ENCODE results near the gene NAV2.

NAV2 gene

DNA sequence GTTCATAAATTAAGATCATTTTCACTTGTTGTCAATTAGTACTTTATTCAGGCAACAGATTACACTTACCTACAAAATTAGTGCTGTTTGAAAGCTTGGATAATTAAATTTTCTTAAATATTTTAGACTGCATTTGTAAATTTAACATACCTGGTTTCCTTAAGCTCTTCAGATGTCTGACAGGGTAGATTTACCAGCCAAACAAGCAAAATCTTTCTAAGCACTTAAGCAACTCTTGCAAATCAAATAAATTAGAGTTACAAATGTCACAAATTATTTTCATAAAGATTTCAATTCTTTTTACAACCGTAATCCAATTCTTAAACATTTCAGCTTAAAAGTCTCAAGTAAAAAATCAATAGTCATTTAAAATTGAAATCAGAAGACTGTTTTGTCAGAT is 317.8 kb downstream of the NAV2 start:
- no peak for DNase-seq

DNA sequence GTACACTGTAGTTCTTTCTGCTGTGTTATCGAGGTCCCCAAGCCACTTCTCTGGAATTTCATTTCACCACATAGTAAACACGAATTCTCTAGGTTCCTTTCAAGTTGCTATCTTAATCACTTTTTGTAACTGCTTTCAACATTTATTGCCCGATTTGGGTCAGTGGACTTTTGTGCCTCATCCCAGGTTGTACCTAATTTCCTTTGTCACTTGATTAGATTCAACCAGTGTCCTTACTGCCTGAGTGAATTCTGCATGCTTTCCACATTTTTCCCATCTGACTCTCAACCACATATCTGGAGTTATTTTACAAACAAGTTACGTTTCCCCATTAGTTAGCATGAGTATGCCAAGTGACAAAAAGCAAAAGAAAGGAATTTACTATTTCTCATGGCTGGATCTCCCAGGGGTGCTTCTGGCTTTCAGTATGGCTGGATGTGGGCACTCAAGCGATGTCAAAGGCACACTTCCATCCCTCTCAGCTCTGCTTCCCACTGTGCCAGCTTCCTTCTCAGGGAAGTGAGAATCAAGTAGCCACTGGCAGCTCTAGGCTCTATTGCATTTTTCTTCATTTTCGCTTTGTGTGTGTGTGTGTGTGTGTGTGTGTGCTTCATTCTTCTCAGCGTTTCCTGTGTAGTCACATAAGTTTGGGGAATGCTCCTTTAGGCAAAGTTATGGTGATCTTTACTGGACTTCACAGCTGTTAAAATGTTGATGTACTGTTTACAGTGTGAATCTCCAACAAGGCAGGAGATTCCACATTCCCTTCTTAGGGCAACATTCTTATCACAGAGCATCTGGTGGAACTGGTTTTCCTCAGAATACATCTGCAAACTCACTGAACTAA is 318.7 kb downstream of the NAV2 start:
- DNase-seq, result no peak

DNA sequence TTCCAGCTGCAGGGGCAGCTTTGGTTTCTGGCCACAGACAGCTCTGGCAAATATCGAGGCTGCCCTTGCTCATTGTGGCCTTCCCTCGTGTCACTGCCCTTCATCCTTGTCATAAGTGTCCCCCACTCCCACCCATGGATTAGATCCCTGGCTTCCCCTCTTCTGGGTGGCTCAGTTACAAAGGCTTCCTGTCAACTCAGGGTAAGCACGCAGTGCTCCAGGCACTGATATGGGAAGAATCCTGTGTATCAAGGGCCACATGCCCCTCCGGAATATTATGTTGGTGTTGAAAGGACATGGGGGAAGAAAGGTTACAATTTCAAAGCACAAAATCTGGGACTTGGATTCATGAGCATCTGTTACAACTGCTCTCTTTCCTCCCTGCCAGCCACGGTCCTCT is 319.5 kb downstream of the NAV2 start:
- no peak for DNase-seq

DNA sequence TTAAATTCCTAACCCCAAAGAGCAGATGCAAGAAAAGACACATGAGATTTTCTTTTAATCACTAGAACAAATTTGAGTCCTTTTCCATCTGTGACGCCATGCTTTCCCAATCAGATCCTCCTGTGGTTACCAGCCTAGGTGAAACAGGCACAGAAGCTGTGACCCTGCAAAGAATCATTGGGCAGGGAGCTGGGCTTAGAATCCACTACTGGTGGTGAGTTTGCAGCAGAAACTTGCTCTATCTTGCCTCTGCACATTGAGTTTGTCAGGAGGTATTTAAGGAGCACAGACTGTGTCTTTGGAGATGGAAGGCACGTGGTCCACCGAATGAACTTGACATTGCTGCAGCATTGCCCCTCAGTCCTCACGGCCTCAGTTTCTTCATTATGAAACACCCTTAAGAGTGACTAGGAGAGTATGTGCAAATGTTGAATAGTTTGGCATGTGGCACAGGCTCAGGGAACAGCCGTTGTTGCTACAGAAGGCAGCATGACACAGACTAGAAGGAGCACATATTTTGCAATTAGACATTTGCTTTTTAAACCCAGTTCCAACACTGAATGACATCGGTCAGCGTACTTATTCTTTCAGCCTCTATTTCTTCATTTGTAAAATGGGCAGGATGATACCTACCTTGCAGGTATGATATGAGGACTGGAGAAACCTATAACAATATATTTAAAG is 320.1 kb downstream of the NAV2 start:
- DNase-seq, result no peak

DNA sequence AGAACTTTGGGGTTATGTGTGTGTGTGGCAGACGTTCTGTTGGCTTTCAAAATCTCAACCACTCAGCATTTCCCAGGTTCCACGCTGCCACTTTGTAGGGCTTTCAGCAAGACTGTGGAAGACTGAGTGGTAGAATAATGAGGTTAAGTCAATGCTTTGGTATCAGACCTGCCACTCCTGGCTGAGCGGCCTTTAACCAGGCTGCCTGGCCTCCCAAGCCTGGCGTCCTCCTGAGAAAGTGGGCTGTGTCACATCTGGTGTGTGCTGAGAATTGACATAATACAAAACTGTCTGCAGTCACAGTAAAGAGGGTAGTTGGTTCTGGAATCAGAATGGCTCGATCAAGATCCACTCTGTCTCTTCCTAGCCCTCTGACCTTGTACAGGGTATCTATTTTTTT is 321.2 kb downstream of the NAV2 start:
- DNase-seq, result no peak

DNA sequence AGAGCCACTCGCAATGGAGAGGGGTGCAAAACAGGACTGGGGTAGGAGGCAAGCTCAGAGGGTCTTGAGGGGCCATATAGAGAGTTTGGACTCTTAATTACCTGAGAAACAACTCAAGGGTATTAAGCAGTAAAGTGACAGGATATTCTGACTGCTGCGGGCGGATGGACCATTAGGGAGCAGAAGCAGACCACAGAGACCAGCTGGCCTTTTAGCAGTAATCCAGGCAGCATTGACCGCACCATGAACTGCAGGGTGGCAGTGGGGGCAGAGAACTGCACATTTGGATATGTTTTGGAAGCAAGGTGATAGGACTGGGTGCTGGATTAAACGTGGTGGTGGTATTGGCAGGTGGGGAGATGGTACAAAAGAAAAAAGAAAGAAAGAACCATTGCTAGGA is 322.3 kb downstream of the NAV2 start:
- no peak for DNase-seq

DNA sequence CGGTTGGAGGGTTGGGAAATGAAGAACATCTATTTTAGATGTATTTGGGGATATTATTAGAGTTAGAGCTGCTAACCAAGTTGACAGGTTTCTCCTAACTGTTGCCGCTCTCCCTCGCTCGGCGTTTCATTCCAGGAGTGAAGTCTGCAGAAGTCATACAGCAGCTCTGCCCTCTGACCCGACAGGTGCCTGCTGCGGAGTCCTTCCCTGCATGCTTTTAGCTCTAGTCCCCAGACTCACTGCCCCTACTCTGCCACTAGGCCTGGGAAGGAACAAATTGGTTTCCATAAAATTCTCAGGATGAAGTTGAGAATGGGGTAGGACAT is 322.7 kb downstream of the NAV2 start:
- DNase-seq, result no peak

DNA sequence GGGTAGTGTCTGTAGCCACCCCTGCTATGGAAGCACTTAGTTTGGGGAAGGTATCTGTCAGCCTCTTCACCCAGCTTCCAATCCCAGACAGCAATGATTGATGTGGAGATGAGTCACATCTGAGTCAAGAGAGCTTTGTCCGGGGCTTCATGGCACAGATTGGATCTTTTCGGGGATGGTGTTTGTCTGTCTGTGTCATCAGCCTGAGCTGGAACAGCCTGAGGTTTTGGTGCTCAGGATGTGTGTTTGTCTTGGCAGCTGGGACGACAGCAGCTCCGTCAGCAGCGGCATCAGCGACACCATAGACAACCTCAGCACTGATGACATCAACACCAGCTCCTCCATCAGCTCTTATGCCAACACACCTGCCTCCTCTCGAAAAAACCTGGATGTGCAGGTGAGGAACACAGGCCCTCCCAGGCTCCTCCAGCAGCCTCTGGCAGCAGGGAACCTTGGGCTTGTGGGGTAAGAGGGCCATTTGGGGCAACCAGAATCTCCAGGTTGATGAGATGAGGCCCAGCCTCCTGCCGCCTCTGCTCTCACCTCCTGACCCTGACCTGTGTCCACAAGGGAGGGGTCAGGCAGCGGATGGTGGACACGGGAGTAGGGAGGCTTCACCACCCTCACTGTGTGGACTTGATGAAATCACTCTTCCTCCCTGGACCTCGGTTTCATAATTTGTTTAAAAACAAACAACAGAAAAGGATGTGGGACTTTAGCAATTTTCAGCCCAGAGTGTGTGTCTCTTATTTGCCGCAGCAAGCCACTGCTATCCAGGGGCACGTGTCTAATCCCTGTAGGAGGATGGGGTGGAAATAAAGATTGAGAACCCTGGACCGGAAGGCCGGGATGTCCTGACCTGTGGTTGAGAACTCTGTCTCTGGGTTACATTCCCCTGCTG is 323.3 kb downstream of the NAV2 start:
- no peak for DNase-seq

DNA sequence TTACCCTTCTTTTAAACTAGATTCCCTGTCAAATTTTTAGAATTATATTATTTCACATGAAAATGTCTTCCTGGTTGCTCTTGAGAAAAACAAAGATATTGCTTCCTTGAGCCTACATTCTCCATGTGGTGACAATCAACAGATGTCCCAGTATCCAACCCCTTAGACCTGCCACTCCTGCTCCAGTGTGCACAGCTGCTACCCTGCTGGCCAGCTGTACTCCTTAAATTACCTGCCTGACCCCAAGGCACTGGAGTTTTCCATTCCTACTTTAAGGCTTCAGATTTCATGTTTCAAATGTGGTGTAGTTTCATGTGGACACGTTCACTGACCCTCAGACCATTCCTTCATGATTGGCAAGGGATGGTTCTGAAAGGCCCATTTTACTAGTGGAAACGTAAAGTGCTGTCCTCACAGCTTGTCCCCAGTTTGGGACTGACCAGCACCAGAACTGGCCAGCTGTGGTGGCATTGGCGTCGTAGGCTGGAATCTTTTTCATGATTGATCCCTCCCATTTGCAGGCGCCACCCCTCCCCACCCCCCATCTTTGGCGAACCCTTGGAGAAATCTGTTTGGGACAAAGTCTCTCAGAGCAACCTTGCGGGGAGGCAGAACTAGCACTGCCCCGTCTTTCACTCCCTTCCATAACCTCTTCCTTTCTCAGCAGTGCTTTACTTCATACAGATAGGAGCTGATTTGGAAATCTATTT is 324.1 kb downstream of the NAV2 start:
- DNase-seq, result no peak

DNA sequence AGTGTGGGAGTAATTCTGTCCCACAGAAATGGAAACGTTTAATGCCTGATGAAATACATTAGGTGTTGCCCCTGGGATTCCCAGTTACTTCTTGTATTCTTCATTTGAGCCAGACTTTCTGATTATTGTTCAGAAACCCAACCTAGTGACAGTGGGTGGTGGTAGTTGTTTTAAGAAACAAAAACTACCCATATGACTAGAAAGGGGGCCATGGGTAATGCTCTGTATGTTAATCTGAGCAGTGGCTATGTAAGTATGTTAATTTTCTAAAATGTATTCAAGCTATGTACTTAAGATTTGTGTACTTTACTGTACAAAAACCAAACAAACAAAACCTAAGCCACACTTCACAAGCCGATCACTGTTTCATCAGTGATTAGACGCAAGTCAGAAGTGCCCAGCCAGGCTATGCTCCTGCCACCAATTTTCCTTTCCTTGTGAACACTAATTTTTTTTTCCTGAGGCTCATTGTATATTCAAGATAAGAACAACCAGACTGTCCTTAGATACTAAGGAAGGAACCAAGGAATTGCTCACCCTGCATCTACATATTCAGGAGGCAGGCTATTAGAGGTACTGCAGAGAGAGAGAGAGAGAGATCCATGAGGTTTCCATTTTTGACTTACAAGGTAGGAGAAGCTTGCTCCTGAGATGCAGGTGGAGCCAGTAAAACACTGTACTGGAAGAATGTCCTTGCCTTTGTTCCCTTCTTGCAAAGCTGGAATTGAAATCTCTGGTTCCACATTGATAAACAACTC is 324.9 kb downstream of the NAV2 start:
- no peak for DNase-seq

DNA sequence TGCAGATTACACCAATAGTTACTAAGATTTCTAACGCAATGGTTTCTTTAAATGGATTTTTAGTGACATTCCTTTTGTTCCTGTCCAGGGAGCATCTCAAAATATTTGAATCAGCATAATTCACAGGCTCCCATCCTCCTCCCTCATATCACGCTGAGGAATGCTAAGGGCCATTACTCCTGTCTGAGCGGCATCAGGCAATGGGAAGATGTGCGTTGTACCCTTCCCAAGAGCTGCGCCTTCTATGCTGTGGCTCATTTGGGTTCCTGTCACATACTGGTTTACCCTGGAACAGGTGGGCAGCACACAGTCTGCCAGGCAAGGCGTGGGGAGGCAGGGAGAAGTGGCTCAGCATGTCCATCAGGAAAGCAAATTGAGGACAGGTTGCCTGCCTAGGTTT is 325.8 kb downstream of the NAV2 start:
- no peak for DNase-seq

DNA sequence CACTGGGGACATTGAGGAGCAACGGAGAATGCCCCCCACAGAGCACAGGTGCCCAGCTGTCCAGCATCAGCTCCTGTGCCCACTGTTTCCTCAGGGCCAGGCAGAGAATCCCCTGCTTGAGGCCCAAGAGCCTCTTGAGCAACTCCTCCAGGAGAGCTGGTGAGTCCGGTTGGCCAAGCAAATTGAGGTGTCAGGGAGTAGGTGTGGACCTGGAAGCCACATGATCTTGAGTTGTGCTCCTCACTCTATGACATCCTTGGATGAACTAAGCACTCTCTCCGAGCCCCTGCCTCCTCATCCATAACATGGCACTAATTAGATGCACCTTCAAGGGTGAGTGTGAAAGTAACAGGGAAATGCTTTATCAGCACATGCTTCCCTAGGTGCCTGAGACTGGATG is 326.3 kb downstream of the NAV2 start:
- DNase-seq, result no peak

DNA sequence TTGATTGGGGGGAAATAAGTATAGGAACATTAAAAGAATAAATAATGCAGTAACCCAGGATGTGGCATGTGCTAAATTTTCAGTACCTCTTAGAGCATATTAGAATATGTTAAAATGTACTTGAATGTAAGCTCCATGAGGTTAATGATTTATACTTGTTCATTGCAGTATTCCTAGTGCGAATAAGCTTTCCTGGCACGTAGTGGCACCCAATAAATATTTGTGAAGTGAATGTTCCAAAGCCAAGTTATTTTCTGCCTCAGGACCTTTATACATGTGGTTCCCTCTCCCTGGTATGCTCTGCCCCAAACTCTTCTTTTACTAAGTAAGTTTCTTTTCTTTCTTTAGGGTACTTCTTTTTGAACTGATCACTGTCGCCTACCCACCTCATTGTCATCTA is 328.9 kb downstream of the NAV2 start:
- no peak for DNase-seq

DNA sequence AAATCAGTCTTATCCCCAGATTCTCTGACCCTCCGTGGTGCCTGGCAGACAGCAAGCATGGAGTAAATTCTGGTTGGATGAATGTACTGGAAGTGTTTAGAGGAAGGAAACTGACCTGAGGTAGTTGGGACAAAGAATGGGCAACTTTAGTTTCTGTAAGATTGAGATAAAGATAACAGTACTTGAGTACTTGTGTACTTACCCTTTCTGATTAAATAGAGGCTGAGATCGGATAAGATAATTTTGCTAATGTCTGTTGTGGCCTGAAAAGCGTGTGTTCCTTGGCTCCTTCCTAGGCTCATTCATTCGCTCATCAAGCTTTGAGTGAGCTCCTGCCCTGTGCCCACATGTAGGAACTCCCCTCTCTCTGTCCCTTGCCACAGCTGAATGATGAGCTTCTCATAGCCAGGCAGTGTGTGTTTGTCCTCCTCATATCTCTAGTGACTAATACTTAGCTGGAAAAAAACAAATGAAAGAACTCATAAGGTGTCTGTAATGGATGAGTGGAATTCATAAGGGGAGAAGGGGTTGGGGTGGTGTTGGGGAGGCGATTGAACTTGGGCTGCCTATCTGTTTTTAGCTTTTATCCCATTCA is 329.5 kb downstream of the NAV2 start:
- no peak for DNase-seq

DNA sequence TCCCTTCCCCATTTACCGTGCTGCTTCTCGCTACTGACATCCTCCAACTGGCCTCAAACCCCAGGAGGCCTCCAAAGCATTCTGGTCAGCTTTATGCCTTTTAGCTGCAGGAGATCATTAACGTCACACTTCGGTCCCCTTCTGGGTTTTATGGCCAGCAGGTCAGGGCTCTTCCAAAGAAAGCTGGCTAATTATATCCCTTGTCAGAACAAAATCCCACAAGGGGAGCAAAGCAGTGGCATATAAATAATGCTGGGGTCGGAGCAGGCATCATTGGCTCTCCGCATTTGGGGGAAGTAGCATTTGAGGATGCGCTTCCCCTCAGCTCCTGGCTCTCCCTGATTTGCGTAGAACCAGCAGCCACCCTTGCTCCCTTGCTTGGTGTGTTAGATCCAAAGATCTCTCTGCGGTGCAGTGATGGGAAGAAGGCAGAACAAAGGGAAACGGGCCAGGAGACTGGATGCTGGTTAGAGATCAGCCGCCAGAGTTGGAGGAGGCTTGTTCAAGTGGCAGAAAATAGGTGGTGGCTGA is 330.2 kb downstream of the NAV2 start:
- DNase-seq, result no peak

DNA sequence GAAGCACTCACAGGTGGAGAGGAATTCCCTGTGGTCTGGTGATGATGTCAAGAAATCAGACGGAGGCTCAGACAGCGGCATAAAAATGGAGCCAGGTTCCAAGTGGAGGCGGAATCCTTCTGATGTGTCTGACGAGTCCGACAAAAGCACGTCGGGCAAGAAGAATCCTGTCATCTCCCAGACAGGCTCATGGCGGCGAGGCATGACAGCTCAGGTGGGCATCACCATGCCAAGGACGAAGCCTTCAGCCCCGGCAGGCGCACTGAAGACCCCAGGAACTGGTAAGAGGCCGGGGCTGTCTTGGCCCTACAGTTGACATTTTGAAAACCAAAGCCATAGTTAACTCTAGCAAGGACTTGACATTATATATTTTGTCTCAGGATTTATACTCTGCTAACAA is 331.4 kb downstream of the NAV2 start:
- no peak for DNase-seq

DNA sequence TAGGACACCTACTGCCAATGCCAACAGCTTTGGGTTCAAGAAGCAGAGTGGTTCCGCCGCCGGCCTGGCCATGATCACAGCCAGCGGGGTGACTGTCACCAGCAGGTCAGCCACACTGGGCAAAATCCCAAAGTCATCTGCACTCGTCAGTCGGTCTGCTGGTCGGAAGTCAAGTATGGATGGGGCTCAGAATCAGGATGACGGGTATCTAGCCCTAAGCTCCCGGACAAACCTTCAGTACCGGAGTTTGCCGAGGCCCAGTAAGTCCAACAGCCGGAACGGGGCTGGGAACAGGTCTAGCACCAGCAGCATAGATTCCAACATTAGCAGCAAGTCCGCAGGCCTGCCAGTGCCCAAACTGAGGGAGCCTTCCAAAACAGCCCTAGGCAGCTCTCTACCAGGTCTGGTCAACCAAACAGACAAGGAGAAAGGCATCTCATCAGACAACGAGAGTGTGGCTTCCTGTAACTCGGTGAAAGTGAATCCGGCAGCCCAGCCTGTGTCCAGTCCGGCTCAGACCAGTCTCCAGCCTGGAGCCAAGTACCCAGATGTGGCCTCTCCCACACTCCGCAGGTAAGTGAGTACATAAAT is 332.6 kb downstream of the NAV2 start:
- no peak for DNase-seq

DNA sequence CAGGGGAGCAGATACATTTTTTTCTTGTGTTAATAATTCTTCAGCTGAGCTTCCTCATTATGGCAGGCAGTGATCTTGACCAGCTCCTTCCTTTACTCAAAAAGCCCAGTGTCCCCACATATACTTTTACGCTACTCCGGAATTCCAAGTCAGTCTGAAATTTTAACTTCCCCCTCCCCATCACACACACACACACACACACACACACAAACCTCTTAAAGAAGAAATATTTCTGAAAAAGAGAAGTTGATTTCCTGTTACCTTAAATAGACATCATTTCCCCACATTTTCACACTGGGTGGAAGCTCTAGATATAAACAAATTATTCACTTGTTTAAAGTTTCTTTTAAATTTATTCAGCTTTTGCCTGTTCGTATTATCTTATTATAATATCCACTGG is 333.8 kb downstream of the NAV2 start:
- no peak for DNase-seq

DNA sequence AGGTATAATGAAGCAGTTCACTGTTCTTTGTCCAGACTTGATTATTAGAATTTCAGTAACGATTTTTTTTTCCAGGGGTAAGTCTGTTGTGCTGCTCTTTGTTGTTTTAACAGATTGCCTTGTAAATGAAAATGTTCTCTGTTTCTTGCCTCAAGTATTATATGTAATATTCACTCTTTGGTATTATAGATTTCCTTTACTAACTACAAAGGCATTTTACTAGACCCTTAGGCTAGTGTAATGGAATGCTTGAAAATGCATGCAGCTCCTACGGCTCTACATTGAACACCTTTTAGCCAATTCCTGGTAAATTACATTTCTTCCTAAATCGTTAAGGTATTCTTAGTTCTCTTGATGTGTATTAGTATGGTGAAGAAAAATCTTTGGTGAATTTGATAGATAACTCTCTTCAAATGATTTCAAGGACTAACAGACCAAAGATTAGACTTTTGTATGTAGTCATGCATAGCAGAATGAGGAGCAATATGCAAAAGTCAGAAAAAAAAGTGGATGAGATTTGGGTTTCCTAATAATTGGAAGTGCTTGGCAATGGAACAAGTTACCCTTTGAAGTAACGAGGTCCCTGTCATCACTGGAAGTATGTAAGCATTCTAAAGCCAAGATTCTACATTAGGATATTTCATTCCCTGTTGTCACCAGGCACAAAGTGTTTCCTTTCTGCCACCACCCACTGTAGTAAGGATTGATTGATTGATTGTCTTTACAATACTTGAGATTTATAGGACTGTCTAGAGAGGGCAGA is 334.6 kb downstream of the NAV2 start:
- no peak for DNase-seq

DNA sequence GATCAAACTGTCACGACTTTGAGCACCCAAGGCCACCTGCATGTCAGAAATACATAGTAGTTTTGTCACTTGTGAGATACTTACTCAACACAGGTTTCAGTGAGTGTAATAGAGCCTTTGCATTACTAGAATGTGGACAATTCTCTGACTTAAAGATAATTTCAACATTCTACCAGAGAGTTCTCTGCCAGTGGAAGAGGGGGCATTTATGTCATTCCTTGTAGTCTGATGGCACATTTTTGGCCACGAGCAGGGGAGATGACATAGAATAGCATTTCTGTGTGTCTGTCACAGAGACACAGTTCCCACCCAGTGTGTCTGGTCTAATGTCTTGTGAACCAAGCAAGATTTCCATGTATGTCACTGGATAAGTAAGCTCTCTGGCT is 335.1 kb downstream of the NAV2 start:
- DNase-seq, result no peak

DNA sequence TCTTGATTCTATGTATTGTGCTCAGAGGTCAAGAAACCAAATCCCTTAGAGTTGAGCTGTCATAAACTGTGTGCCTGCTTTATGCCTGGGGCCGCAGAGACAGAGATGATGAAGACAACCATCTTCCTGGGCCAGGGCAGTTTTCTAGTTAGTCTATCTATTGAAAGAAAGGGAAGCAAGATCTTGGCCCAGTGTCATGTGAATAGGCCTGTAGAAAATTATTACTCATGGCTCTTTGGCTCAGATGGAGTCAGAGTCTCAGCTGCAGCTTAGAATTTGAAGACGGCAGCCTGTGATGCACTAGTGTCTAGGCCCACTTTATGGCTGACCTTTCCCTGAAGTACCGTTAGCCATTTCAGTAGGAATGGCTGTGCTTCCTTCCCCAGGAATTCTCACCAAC is 335.6 kb downstream of the NAV2 start:
- no peak for DNase-seq

Measured in CD4-positive, alpha-beta T cell treated with Interleukin-17A for 1 hour (primary cell).